ENCODE measurements around the gene DNAJB2.

DNA sequence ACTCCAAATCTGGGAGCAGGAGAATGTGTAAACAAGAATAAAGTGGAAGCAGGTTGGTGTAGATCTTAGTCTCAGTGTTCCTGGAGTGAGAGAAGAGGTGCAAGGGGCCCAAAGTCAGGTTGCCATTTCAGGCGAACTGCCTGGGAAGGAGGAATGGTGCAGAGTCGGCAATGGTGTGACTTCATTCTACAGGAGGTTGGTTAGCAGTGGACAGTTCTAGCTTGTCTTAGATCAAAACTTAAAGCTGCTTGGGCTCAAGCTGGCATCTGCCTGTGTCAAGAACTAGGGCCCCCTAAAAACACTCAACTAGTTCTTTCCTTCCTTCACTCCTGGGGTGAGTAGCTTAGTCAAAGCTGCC lies 30.3 kb upstream of the DNAJB2 start:
- TF ChIP-seq, protein P1, sequence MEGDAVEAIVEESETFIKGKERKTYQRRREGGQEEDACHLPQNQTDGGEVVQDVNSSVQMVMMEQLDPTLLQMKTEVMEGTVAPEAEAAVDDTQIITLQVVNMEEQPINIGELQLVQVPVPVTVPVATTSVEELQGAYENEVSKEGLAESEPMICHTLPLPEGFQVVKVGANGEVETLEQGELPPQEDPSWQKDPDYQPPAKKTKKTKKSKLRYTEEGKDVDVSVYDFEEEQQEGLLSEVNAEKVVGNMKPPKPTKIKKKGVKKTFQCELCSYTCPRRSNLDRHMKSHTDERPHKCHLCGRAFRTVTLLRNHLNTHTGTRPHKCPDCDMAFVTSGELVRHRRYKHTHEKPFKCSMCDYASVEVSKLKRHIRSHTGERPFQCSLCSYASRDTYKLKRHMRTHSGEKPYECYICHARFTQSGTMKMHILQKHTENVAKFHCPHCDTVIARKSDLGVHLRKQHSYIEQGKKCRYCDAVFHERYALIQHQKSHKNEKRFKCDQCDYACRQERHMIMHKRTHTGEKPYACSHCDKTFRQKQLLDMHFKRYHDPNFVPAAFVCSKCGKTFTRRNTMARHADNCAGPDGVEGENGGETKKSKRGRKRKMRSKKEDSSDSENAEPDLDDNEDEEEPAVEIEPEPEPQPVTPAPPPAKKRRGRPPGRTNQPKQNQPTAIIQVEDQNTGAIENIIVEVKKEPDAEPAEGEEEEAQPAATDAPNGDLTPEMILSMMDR (IDR thresholded peaks at IDR 0.05; ENCODE audit: borderline replicate concordance, extremely low read depth, low read length, poor library complexity, severe bottlenecking): no peak
- no peak for TF ChIP-seq EZH2 (IDR thresholded peaks at IDR 0.05; ENCODE audit: borderline replicate concordance, low read depth, low read length, severe bottlenecking)

All from DND-41 (cell line).